Liver (tissue), 9 donors: ENCODE data around the gene AFF2. TPM values are rescaled to one million over a fixed set of nuclear protein-coding genes. Genes with fewer than 3 reads are reported as not detected.

Experiments
- DNase-seq: peaks from one replicate; pipeline ENCODE4 v3.0.0-alpha.2; 2017; ENCODE audit warnings: low spot score
- H3K27ac ChIP-seq, 2 donors: one replicate each; pipeline ENCODE4 v1.7.0; 2013; ENCODE audit warnings: inconsistent platforms in 2 of 2, low read length in 2 of 2, control low read depth in 1 of 2, low read depth in 1 of 2, mild to moderate bottlenecking in 1 of 2
- H3K27me3 ChIP-seq, 4 donors: one replicate each; pipeline versions ENCODE4 v1.6.1 to v1.7.0; 2013; ENCODE audit warnings: low read length in 3 of 4, inconsistent platforms in 1 of 4, mild to moderate bottlenecking in 1 of 4, moderate library complexity in 1 of 4; ENCODE audit not compliant: control insufficient read depth in 4 of 4, insufficient read depth in 4 of 4
- H3K36me3 ChIP-seq, 4 donors: one replicate each; pipeline versions ENCODE4 v1.6.1 to v1.7.0; 2013; ENCODE audit warnings: low read length in 3 of 4, mild to moderate bottlenecking in 3 of 4, low read depth in 1 of 4, moderate library complexity in 1 of 4; ENCODE audit not compliant: control insufficient read depth in 4 of 4, insufficient read depth in 3 of 4
- H3K4me1 ChIP-seq, 4 donors: one replicate each; pipeline versions ENCODE4 v1.6.1 to v1.7.0; 2013; ENCODE audit warnings: low read length in 3 of 4, mild to moderate bottlenecking in 3 of 4, moderate library complexity in 1 of 4; ENCODE audit not compliant: control insufficient read depth in 4 of 4, insufficient read depth in 4 of 4
- H3K4me3 ChIP-seq, 3 donors: one replicate each; pipeline versions ENCODE4 v1.6.1 to v1.7.0; 2013; ENCODE audit warnings: low read length in 3 of 3, control low read depth in 1 of 3, low read depth in 1 of 3, mild to moderate bottlenecking in 1 of 3
- H3K9ac ChIP-seq, 2 donors: one replicate each; pipeline ENCODE4 v1.7.0; 2013; ENCODE audit warnings: low read length in 2 of 2, mild to moderate bottlenecking in 2 of 2, moderate library complexity in 2 of 2, control low read depth in 1 of 2, low read depth in 1 of 2
- H3K9me3 ChIP-seq, 4 donors: one replicate each; pipeline versions ENCODE4 v1.6.1 to v1.7.0; 2013; ENCODE audit warnings: low read length in 3 of 4; ENCODE audit not compliant: control insufficient read depth in 4 of 4
- EGR1 ChIP-seq, 2 donors: IDR thresholded peaks; 2 replicates each; pipeline ENCODE4 v1.6.1; 2016 to 2018; ENCODE audit warnings: antibody characterized with exemption in 2 of 2, low read depth in 2 of 2
- FOXA1 ChIP-seq: IDR thresholded peaks from 2 replicates; pipeline ENCODE4 v1.6.1; 2016; ENCODE audit warnings: antibody characterized with exemption
- GABPA ChIP-seq, 2 donors: IDR thresholded peaks in 1 of 2; conservative IDR thresholded peaks in 1 of 2; 2 replicates each; pipeline ENCODE4 v1.6.1; 2016; ENCODE audit warnings: antibody characterized with exemption in 2 of 2, mild to moderate bottlenecking in 1 of 2, moderate library complexity in 1 of 2
- HNF4A ChIP-seq, 2 donors: conservative IDR thresholded peaks; 2 replicates each; pipeline ENCODE4 v1.6.1; 2016; ENCODE audit warnings: antibody characterized with exemption in 2 of 2, mild to moderate bottlenecking in 2 of 2
- HNF4G ChIP-seq: IDR thresholded peaks from 2 replicates; pipeline ENCODE4 v1.6.1; 2016; ENCODE audit warnings: antibody characterized with exemption
- NR2F2 ChIP-seq: IDR thresholded peaks from 2 replicates; pipeline ENCODE4 v1.6.1; 2016; ENCODE audit warnings: antibody characterized with exemption
- YY1 ChIP-seq: IDR thresholded peaks from 2 replicates; pipeline ENCODE4 v1.6.1; 2016; ENCODE audit warnings: antibody characterized with exemption, mild to moderate bottlenecking
- WGBS: extraction: QIAGEN DNeasy Blood & Tissue Kit; methylation state at CpG from one replicate; pipeline ENCODE4 v1.1.7; 2013; 5-methylcytosine and 5-hydroxymethylcytosine counted together
- polyA plus RNA-seq, 2 donors: library from polyadenylated mRNA; stranded (reverse) in 1 of 2; unstranded in 1 of 2; fragments of 200-250 nt in 1 of 2; fragments of >200 nt in 1 of 2; fragmentation: Nextera tagmentation in 1 of 2; extraction: Ambion mirVana in 1 of 2; gene quantifications; one replicate each; pipeline versions ENCODE4 v1.2.1 to v1.2.3, GENCODE V29; 2013 to 2015
- total RNA-seq, 2 donors: library from RNA; depleted of rRNA; stranded (reverse); fragments of >200 nt; gene quantifications; one replicate each; pipeline ENCODE4 v1.2.3, GENCODE V29; 2014
- TF ChIP-seq, protein P1 (sequence below): IDR thresholded peaks from 2 replicates; pipeline ENCODE4 v1.6.1; 2016; ENCODE audit warnings: antibody characterized with exemption
- donor health status: healthy.
- donor health status: healthy.
- donor health status: healthy.
- donor health status: healthy.
- donor health status: healthy.

AFF2 gene
- total and polyA plus RNA-seq, 4 donors: 0.01 to 1.6 (median 0.50) TPM; not detected in 1

DNA sequence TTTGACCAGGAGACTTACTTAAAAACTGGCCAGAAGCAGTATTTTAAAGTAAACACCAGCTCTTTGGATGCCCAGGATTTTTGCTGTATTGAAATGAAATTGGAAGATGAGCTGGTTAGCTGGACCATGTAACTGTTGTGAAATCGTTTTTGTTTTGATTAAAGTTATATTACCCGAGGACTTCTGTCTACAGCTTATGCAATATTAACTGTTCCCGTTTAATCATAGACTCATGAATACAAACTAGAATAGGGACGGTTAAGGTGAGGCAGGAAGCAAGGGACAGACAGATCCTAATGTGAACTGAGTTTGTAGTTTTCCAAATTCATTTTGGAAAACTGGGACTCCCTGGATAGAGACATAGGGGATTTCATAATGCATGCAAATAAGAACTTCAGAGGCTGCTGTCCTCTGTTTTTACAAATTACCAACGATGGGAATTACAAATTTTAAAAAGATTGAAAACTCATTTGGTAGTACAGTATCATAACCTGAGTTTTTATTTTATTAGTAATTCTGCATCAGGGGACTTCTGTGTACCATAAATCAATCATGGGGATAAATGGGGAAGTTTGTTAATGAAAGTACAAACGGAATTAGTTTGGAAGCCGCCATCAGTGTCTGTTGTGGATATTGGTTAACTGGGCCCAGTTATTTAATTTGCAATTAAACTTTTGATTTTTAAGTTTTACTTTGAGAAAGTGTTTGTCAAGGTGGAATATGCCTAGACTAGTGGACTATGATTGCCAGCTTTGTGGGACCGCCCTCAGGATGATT, 304.4 kb downstream of the AFF2 start:
- whole genome bisulfite sequencing: 55% methylated on average over 8 of the region's 8 CpGs
- no peaks in the 10 kb centered on the region for H3K4me1 ChIP-seq
- H3K9ac ChIP-seq: no peak overlapping the region
- no peaks in the 10 kb centered on the region for H3K9me3 ChIP-seq
- H3K27ac ChIP-seq: no peak overlapping the region
- DNase-seq: no peak
- no peaks in the 10 kb centered on the region for H3K36me3 ChIP-seq
- H3K4me3 ChIP-seq: no peak overlapping the region
- H3K27me3 ChIP-seq: peaks cover 0 to 3% (median 0%) of the 10 kb centered on the region in 4 donors
- TF ChIP-seq YY1 (no peak), EGR1 (IDR thresholded peaks at IDR 0.05; ENCODE audit: low read depth in 2 of 2) (no peak), FOXA1 (no peak), HNF4A (conservative IDR thresholded peaks at IDR 0.05) (peak in 1 of 2 donors; percentile 8)

DNA sequence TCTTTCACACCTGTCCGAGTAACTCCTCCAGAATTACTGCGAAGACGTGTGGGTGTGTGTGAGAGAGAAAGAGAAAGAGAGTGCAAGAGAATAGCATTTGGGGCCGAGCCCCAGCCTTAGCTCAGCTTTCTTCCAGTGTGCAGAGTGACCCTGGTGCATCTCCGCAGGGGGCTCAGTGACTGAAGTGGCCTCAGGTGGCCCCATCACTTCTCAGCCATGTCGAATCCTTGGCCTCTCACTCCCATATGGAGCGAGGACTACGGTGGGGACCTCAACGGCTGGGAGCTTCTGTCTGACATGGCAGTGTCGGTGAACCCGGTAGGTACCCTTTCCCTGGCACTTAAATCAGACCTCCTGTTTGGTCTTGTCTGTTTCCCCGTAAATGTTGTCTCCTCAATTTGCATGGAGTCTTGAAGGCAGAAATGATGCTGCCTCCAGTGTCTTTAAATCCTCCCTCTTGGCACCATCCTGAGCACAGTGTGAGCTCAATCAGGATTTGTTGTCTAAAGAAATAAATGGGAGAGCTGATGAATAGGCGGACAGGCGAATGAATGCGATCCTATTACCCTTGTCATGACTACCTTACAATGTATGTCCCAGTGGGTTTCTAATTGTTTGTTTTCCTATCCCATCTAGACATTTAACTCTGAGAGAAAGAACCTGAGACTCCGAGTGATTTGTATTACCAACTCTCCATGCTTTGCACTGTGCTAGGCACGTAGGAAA, 305.9 kb downstream of the AFF2 start:
- Histone ChIP-seq H3K9ac (no peak overlapping the region), H3K4me3 (no peak overlapping the region), H3K27me3 (no peaks in the 10 kb centered on the region), H3K36me3 (no peaks in the 10 kb centered on the region), H3K9me3 (no peaks in the 10 kb centered on the region), H3K4me1 (no peaks in the 10 kb centered on the region), H3K27ac (no peak overlapping the region)
- 77% methylated on average over 17 of the region's 17 CpGs for WGBS
- TF ChIP-seq GABPA (IDR thresholded peaks at IDR 0.05 in 1 of 2, conservative IDR thresholded peaks at IDR 0.05 in 1 of 2): no peak
- no peak for TF ChIP-seq YY1
- TF ChIP-seq, protein P1, sequence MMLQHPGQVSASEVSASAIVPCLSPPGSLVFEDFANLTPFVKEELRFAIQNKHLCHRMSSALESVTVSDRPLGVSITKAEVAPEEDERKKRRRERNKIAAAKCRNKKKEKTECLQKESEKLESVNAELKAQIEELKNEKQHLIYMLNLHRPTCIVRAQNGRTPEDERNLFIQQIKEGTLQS: no peak
- no peak for DNase-seq

DNA sequence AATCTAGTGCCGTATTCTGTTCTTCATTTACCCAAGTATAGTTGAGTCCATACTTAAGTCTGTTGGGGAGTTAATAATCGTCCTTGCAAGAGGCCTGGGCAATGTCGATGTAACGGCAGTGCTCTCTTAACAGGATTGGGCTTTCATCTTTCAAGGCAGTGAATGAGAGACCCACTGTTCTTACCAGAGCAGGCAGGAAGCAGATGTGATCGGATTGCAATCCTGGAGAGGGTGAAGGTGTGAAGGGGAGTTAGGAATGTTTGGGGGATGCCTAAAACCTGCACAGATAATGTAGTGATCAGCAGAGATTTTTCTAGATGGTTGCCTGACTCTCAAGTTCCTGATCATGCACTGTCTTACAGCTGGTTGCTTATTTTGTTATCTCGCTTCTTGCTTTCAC, 308.4 kb downstream of the AFF2 start:
- no peaks in the 10 kb centered on the region for H3K4me1 ChIP-seq
- no peak overlapping the region for H3K27ac ChIP-seq
- no peak for TF ChIP-seq YY1
- no peak overlapping the region for H3K9ac ChIP-seq
- DNase-seq: no peak
- no peak overlapping the region for H3K4me3 ChIP-seq
- peaks cover 0 to 4% (median 0%) of the 10 kb centered on the region in 4 donors for H3K27me3 ChIP-seq
- no peaks in the 10 kb centered on the region for H3K9me3 ChIP-seq
- WGBS: 68% methylated on average over 6 of the region's 6 CpGs
- no peaks in the 10 kb centered on the region for H3K36me3 ChIP-seq

DNA sequence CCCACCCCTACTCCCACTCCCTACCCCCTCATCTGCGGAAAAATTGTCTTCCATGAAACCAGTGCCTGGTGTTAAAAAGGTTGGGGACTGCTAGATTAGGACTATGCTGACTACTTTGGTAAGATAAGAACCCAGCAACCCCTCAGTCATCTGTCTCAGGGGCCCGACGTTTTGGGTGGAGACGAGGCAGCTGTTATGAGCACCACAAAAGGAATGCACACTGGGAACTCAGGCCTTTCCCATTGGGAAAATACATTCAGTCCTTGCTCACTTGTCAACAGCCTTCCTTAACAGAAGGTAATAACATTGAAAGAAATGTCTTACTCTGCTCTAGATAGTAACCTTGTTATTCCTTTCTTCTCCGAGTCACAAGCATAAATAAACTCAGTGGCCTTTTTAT, 310.8 kb downstream of the AFF2 start:
- H3K9me3 ChIP-seq: no peaks in the 10 kb centered on the region
- H3K4me3 ChIP-seq: no peak overlapping the region
- DNase-seq: no peak
- no peaks in the 10 kb centered on the region for H3K36me3 ChIP-seq
- TF ChIP-seq HNF4G (no peak), NR2F2 (no peak)
- 79% methylated on average over 5 of the region's 5 CpGs for WGBS
- no peaks in the 10 kb centered on the region for H3K4me1 ChIP-seq
- no peak overlapping the region for H3K9ac ChIP-seq
- no peak overlapping the region for H3K27ac ChIP-seq
- peaks cover 0 to 4% (median 0%) of the 10 kb centered on the region in 4 donors for H3K27me3 ChIP-seq
